Measurements from ENCODE around the gene SOX5.
"Not testable (repeated sequence)": the region's sequence is repeated elsewhere in the genome, so short reads cannot be mapped to it uniquely, and the experiment has no call there.

GRCh38 chr12:23491029-23491428 is 458.4 kb downstream of the SOX5 start:
- not testable (repeated sequence) for TF ChIP-seq REST (IDR thresholded peaks at IDR 0.05; ENCODE audit: low read depth, low read length); MXI1 (IDR thresholded peaks at IDR 0.05; ENCODE audit: low read depth, low read length); EZH2phosphoT487 (IDR thresholded peaks at IDR 0.05; ENCODE audit: borderline replicate concordance, low read depth)

Measured in SK-N-SH (cell line).